ENCODE data around the gene MRPL43.

DNA sequence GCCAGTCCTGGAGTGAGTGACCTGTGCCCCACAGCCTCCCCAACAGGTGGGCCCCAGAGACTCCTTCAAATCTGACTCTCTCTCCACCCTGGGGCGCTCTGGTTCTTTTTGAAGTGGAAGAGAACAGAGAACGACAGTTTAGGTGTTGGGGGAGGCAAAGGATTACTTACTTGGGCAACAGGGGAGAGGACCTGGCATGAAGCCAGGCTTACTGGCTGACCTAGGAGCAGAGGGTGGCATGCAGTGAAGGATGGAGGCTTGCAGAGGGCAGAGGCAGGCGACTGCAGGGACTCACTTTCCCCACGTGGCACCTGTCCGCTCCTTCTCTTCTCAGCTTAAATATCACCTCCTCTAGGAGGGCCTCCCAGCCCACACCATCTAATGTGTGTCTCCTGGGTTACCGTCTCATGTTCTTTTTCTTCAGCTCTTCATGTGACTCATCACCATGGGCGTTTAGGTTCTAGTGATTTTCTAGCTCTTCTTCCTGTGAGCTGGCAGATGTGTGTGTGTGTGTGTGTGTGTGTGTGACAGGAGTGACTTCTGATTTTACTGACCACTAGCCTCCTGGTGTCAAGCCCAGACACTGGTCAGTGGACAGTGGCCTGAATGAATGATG, 27.8 kb upstream of the MRPL43 start:
- TF ChIP-seq CEBPB (IDR thresholded peaks at IDR 0.05), result no peak
- TF ChIP-seq, protein P1, sequence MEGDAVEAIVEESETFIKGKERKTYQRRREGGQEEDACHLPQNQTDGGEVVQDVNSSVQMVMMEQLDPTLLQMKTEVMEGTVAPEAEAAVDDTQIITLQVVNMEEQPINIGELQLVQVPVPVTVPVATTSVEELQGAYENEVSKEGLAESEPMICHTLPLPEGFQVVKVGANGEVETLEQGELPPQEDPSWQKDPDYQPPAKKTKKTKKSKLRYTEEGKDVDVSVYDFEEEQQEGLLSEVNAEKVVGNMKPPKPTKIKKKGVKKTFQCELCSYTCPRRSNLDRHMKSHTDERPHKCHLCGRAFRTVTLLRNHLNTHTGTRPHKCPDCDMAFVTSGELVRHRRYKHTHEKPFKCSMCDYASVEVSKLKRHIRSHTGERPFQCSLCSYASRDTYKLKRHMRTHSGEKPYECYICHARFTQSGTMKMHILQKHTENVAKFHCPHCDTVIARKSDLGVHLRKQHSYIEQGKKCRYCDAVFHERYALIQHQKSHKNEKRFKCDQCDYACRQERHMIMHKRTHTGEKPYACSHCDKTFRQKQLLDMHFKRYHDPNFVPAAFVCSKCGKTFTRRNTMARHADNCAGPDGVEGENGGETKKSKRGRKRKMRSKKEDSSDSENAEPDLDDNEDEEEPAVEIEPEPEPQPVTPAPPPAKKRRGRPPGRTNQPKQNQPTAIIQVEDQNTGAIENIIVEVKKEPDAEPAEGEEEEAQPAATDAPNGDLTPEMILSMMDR (IDR thresholded peaks at IDR 0.05), result no peak

Measured in A549 (cell line).